ENCODE results near the gene PLA2R1.

PLA2R1 gene

DNA sequence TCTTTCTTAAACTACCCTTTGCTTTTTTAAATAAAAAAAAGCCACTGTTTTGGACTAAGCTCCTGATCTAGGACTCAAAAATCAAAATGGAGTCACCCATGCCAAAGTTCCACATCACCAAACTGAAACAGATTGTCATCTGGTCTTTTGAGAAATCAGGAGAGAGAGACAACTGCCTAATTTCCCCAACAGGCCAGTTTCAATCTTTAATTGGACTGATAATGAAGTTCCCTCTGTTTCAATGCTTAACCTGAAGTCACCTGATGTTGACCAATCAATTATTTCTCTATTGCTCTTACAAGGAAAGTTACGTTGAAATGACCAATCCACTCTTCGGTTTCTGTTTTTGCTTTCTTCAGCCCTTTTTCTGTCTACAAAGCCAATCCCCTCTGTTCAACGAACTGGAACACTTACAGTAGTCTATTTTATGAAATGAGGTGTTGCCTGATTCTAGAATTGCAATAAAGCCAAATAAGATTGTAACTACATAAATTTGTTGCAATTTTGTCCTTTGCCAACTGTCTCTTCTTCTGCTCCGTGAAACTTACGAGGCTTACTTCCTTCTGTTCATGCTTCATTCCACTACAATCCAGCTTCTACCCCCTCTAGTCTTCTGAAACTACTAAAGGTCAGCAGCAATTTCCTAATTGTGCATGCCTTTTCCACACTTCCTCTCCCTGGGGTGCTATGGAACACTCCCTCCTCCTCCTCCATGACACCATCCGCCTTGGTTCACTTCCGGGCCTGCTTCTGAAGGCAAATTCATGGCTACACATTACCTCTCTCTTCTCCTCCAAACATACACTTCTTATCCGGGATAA lies 169.2 kb downstream of the PLA2R1 start:
- no peak for DNase-seq

DNA sequence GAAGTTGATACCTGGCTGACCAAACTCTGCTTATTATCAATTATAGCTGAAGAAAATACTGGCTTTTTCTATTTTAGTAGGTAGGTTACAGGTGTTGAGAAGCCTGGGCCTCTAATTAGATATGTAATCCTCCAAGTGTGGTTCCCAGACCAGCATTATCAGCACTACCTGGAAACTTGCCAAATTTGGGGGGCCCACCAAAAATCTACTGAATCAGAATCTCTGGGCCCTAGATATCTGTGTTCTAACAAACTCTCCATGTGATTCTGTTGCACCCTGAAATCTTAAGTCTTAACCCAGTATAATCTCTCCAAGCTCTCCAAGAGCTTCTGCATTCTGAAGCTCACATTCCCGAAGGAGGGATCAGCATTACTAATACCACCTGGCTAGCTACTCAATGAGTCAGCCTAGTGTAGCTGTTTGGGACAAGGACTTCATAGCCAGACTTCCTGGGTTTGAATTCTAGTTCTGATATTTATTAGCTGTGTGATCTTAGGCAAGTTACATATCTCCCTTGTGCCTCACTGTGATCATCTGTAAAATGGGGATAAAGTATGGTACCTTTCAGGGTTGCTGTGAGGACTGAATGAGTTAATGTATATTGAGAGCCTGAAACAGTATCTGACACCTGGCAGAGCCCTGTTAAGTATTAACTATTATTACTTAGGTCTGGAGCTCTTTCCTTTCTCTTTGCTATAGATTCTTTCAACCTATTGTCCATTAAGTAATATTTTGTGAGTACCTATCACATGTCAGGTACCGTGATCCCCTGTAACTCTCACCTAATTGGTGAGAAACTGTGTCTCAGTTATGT lies 170.3 kb downstream of the PLA2R1 start:
- DNase-seq: no peak

DNA sequence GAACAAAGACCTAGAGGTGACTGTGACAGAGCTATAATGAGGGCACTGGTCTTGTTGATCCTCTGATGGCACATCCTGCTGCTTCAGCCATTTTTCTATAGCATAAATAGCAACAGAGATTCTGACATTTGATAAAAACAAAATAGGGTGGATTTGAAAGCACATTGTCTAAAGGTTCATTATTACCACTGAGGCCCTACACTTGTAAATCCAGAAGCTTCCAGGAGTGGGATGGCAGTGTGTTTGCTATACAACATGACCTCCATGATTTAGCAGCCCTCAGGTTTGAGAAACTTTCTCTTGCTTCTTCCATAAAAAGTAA lies 171.2 kb downstream of the PLA2R1 start:
- no peak for DNase-seq

DNA sequence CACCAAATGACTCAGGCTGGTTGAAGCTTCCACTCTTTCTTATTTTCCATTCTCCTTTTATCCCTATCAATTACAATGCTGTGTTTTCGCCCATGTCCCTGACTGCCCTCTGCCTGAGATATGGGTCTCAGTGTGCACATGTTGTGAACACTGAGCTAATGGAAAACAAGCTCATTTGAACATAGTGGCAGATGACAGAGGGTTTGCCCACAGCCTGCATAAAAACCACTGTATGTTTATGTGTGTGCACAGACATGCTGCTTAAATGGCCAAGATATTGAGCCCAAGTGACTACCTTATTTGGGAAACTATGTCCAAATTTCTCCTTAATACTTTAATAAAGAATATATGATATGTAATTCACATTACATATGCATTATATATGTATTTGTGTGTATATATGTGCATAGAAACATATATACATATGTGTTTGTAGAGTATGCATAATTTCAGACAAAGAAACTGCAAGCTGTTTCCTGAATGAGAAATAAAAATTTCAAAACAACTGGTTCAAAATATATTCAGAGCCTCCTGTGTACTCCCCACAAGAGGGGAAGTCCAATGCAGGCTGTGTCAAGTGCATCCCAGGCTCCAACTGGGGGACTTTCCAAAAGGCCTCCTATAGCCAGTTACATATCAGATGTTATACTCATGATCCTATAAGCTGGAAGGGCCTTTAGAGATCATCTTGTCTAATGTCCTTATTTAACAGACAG lies 171.7 kb downstream of the PLA2R1 start:
- DNase-seq: no peak

DNA sequence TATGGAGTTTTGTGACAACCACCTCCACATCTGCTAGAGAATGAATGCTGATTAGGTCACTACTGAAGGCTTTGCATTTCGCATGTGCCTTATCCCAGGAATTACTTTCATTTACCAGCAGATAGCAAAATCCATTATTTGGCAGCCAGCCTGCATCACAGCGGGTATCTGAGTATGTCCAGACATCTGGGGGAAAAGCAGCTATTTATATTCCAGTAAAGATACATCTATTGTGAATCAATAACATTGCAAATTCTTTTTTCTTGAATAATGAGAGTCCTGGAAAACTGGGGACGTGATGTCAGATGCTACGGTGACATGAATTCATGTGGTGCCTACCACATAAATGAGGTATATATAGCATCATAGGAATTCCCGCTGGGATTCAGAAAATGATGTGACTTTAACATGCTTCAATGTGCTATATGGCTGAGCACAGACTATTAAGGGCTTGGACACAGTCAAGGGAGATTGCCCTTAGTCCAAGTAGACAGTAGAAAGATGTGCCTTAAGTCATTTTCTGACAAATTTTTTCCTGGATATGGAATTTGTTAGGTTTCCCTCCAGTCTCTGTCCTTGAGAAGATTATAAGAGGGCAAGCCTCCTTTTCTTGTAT lies 180.2 kb downstream of the PLA2R1 start:
- DNase-seq: no peak
